ENCODE results near the gene MPZL1. TPM values are rescaled to one million over a fixed set of nuclear protein-coding genes. Genes with fewer than 3 reads are reported as not detected.

Gene MPZL1
- total and polyA plus RNA-seq, 4 experiments from 2014 or later: 5.4 to 15.8 (median 7.9) TPM

DNA sequence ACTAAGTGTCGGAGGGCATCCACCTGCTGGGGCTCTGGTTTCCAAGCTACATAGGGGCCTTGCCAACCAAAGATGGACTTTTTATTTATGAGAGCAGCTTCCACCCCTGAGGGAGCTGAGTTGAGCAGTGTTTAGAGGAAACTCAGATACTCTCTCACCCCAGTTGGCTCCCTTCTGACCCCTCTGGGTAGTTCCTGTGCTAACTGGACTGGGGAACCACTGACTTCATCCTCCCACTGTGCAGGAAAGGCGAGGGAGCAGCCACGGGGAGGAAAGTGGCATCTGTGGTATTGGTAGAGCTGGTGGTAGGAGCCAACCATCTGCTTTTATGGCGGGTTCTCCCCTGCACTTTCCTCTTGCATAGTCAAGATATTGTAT is 70.4 kb downstream of the MPZL1 start:
- H3K4me1 ChIP-seq (ENCODE audit: insufficient read depth, low read length): no peaks in the 10 kb centered on the region
- POLR2A ChIA-PET (ENCODE audit: partially characterized antibody): no interaction called here

DNA sequence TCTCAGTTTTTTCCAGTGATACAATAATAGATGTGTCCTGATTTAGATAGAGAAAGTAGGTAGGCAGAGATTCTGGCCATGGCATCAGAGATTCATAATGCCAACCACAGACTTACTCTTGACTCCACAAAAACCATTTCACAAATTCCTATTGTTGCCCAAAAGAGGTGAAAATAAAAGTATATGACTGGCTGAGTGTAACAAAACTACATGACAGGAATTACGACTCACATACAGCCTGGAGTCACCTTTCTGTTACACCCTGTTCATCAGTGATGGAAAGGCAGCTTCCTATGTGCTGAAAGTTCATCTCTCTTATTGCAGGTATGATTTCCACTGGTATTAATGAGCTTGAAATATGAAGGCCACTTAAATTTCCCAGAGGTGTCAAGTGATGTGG is 72.3 kb downstream of the MPZL1 start:
- H3K36me3 ChIP-seq (ENCODE audit: insufficient read depth, low read length): no peaks in the 10 kb centered on the region
- no peak overlapping the region for H3K4me3 ChIP-seq (ENCODE audit: low read length in 2 of 2)
- Mint-ChIP-seq H3K27me3 (no peaks in the 10 kb centered on the region), H3K4me3 (no peak overlapping the region), H3K4me1 (peaks cover 0 to 3% (median under 1%) of the 10 kb centered on the region in 4 donors), H3K9me3 (no peaks in the 10 kb centered on the region), H3K36me3 (no peaks in the 10 kb centered on the region), H3K27ac (no peak overlapping the region)
- intact Hi-C loops (cut with micrococcal nuclease): no loop called here
- H3K9me3 ChIP-seq (ENCODE audit: control insufficient read depth in 1 of 2, low read length in 2 of 2): no peaks in the 10 kb centered on the region
- ChIA-PET POLR2A (ENCODE audit: partially characterized antibody) (no interaction called here), CTCF (ENCODE audit: partially characterized antibody) (no interaction called here)
- no peaks in the 10 kb centered on the region for H3K4me1 ChIP-seq (ENCODE audit: insufficient read depth, low read length)
- no peak for DNase-seq
- no peak overlapping the region for H3K27ac ChIP-seq (ENCODE audit: low read depth, low read length)
- H3K27me3 ChIP-seq (ENCODE audit: insufficient read depth, low read length): no peaks in the 10 kb centered on the region

More for the DNA sequence above, 70.4 kb downstream of the MPZL1 start:
- no peaks in the 10 kb centered on the region for H3K27me3 Mint-ChIP-seq
- Histone ChIP-seq H3K27me3 (ENCODE audit: insufficient read depth, low read length) (no peaks in the 10 kb centered on the region), H3K4me3 (ENCODE audit: low read length in 2 of 2) (no peak overlapping the region), H3K36me3 (ENCODE audit: insufficient read depth, low read length) (no peaks in the 10 kb centered on the region), H3K27ac (ENCODE audit: low read depth, low read length) (no peak overlapping the region), H3K9me3 (ENCODE audit: control insufficient read depth in 1 of 2, low read length in 2 of 2) (no peaks in the 10 kb centered on the region)
- CTCF ChIA-PET (ENCODE audit: partially characterized antibody): interaction anchor here (3.5 kb wide), 1 partner anchor 8 kb away, joined by 14 read pairs; no protein-coding TSS in a partner anchor
- no peak overlapping the region for H3K27ac Mint-ChIP-seq
- peaks cover 0 to 3% (median under 1%) of the 10 kb centered on the region in 4 donors for H3K4me1 Mint-ChIP-seq
- H3K36me3 Mint-ChIP-seq: peaks cover 4 to 5% of the 10 kb centered on the region in 2 donors
- H3K9me3 Mint-ChIP-seq: no peaks in the 10 kb centered on the region
- no peak overlapping the region for H3K4me3 Mint-ChIP-seq
- no peak for DNase-seq
- intact Hi-C loops (cut with micrococcal nuclease): no loop called here

DNA sequence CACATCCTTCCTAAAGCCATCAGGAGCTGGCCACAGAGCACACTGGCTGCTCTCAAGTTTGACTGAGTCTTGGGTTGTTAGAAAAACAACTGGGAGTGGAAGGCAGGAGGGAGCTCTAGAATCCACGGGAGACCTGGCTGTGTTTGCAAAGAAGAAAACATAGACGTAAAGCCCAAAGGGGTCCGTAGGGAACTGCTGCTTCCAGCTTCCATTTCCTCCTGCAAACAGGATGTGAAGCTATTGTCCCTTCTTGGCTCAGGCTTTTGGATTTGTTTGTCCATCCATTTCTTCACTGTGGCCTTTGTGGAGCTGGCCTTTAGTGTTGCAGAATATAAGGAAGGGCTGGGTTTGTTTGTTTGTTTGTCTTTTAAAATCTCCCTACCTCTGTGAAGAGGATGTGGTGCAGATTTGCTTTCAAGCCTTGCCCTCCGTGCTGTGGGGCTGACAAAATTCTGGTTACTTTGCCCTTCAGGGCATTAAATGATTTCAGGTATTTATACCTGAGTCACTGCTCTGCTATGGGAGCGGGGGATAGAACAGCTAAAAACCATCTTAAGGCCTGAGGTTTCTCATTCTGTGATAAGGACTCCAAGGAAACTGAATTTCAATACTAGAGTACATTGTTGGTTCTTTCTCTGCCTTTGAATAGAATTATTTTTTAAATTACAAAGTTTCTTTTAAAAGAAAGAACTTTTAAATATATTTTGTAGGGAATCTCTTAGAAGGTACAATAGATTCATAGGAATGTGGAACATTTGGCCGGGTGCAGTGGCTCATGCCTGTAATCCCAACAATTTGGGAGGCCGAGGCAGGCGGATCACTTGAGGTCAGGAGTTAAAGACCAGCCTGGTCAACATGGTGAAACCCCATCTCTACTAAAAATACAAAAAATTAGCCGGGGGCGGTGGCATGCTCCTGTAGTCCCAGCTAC is 74.3 kb downstream of the MPZL1 start:
- no peak overlapping the region for H3K27ac ChIP-seq (ENCODE audit: low read depth, low read length)
- no peaks in the 10 kb centered on the region for H3K4me1 ChIP-seq (ENCODE audit: insufficient read depth, low read length)
- Mint-ChIP-seq H3K36me3 (no peaks in the 10 kb centered on the region), H3K27me3 (no peaks in the 10 kb centered on the region), H3K9me3 (no peaks in the 10 kb centered on the region), H3K27ac (no peak overlapping the region), H3K4me1 (peaks cover 0 to 3% (median under 1%) of the 10 kb centered on the region in 4 donors), H3K4me3 (no peak overlapping the region)
- DNase-seq: no peak
- no peak overlapping the region for H3K4me3 ChIP-seq (ENCODE audit: low read length in 2 of 2)
- intact Hi-C loops (cut with micrococcal nuclease): no loop called here
- no peaks in the 10 kb centered on the region for H3K27me3 ChIP-seq (ENCODE audit: insufficient read depth, low read length)
- no peaks in the 10 kb centered on the region for H3K9me3 ChIP-seq (ENCODE audit: control insufficient read depth in 1 of 2, low read length in 2 of 2)
- ChIA-PET CTCF (ENCODE audit: partially characterized antibody) (interaction anchor here (1.0 to 1.9 kb wide), 2 partner anchors 8 to 9 kb away, joined by 5 to 6 read pairs; no protein-coding TSS in a partner anchor), POLR2A (ENCODE audit: partially characterized antibody) (no interaction called here)
- no peaks in the 10 kb centered on the region for H3K36me3 ChIP-seq (ENCODE audit: insufficient read depth, low read length)

DNA sequence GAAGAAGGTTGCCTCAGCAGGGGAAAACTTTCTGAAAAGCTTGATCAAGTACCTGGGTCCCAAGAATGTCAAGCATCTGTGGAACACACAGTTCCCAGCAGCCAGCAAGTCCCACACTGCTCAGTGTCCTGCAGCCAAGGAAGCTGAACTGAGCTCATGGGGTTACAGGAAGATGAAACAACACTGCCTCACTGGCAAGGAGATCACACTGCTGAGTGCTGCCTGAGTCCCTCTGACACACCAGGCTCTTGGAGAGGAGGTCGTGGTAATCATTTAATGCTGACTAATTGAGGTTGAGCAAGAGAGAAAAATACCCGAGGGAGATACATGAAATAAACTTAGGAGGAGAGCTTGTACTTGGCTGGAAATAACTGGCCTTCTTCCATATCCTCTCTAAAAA is 75.2 kb downstream of the MPZL1 start:
- H3K9me3 Mint-ChIP-seq: no peaks in the 10 kb centered on the region
- ChIA-PET CTCF (ENCODE audit: partially characterized antibody) (interaction anchor here (1.2 to 1.9 kb wide), 2 partner anchors 10 to 11 kb away, joined by 6 read pairs; no protein-coding TSS in a partner anchor), POLR2A (ENCODE audit: partially characterized antibody) (no interaction called here)
- intact Hi-C loops (cut with micrococcal nuclease): no loop called here
- H3K27ac Mint-ChIP-seq: no peak overlapping the region
- Histone ChIP-seq H3K27ac (ENCODE audit: low read depth, low read length) (no peak overlapping the region), H3K4me1 (ENCODE audit: insufficient read depth, low read length) (no peaks in the 10 kb centered on the region), H3K4me3 (ENCODE audit: low read length in 2 of 2) (no peak overlapping the region), H3K27me3 (ENCODE audit: insufficient read depth, low read length) (no peaks in the 10 kb centered on the region), H3K9me3 (ENCODE audit: control insufficient read depth in 1 of 2, low read length in 2 of 2) (no peaks in the 10 kb centered on the region), H3K36me3 (ENCODE audit: insufficient read depth, low read length) (no peaks in the 10 kb centered on the region)
- no peak overlapping the region for H3K4me3 Mint-ChIP-seq
- H3K4me1 Mint-ChIP-seq: peaks cover 0 to 3% (median under 1%) of the 10 kb centered on the region in 4 donors
- H3K36me3 Mint-ChIP-seq: no peaks in the 10 kb centered on the region
- no peak for DNase-seq
- H3K27me3 Mint-ChIP-seq: no peaks in the 10 kb centered on the region

DNA sequence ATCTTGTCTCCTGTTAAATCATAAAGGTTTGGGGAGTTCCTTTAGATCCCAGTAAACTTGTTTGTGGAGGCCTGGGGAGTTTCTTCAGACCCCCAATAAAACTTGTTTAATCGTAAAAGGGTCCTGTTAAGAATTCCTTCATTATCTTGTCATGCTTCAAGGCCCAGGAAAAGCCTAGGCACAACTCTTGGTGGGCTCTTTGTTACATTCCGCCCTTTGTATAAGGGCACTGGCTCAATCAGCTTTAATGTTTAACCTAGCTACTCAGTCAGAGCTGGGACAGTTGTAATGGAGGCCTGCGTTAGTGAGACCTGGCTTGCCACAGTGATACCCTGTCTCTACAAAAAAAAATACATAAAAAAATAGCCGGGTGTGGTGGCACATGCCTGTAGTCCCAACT is 77.2 kb downstream of the MPZL1 start:
- Mint-ChIP-seq H3K27ac (no peak overlapping the region), H3K9me3 (no peaks in the 10 kb centered on the region), H3K4me3 (no peak overlapping the region), H3K27me3 (no peaks in the 10 kb centered on the region), H3K36me3 (no peaks in the 10 kb centered on the region), H3K4me1 (peaks cover 7 to 11% (median 9%) of the 10 kb centered on the region in 4 donors)
- Histone ChIP-seq H3K27me3 (ENCODE audit: insufficient read depth, low read length) (no peaks in the 10 kb centered on the region), H3K36me3 (ENCODE audit: insufficient read depth, low read length) (no peaks in the 10 kb centered on the region), H3K4me1 (ENCODE audit: insufficient read depth, low read length) (peaks cover 9% of the 10 kb centered on the region), H3K4me3 (ENCODE audit: low read length in 2 of 2) (no peak overlapping the region), H3K9me3 (ENCODE audit: control insufficient read depth in 1 of 2, low read length in 2 of 2) (no peaks in the 10 kb centered on the region), H3K27ac (ENCODE audit: low read depth, low read length) (no peak overlapping the region)
- ChIA-PET CTCF (ENCODE audit: partially characterized antibody) (interaction anchor here (1.0 to 1.1 kb wide), 2 partner anchors 10 to 283 kb away, joined by 3 read pairs; no protein-coding TSS in a partner anchor), POLR2A (ENCODE audit: partially characterized antibody) (no interaction called here)
- intact Hi-C loops (cut with micrococcal nuclease): no loop called here
- DNase-seq: no peak

DNA sequence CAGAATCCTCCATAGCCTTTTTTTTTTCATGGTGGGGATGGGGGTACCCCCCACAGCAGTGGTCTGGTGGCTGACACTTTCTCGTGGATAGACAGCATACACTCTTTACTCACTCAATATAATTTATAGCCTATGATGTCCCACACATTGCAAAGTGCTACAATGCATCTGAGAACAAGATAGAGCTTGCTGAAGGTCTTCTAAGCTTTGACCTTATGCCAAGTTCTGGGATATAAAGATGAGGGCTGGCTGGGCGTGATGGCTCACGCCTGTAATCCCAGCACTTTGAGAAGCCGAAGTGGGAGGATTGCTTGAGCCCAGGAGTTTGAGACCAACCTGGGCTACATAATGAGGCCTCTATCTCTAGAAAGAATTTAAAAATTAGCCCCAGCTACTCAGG is 78.0 kb downstream of the MPZL1 start:
- H3K27me3 Mint-ChIP-seq: no peaks in the 10 kb centered on the region
- peaks cover 13 to 19% (median 16%) of the 10 kb centered on the region in 4 donors for H3K4me1 Mint-ChIP-seq
- H3K27ac Mint-ChIP-seq: no peak overlapping the region
- H3K9me3 Mint-ChIP-seq: no peaks in the 10 kb centered on the region
- peaks cover 17% of the 10 kb centered on the region for H3K4me1 ChIP-seq (ENCODE audit: insufficient read depth, low read length)
- ChIA-PET POLR2A (ENCODE audit: partially characterized antibody) (no interaction called here), CTCF (ENCODE audit: partially characterized antibody) (interaction anchor here (1.1 to 2.3 kb wide), 2 partner anchors 9 to 282 kb away, joined by 3 to 14 read pairs; no protein-coding TSS in a partner anchor)
- H3K4me3 ChIP-seq (ENCODE audit: low read length in 2 of 2): no peak overlapping the region
- no peak for DNase-seq
- H3K27me3 ChIP-seq (ENCODE audit: insufficient read depth, low read length): no peaks in the 10 kb centered on the region
- no peak overlapping the region for H3K27ac ChIP-seq (ENCODE audit: low read depth, low read length)
- H3K4me3 Mint-ChIP-seq: no peak overlapping the region
- no peaks in the 10 kb centered on the region for H3K36me3 ChIP-seq (ENCODE audit: insufficient read depth, low read length)
- H3K36me3 Mint-ChIP-seq: no peaks in the 10 kb centered on the region
- no peaks in the 10 kb centered on the region for H3K9me3 ChIP-seq (ENCODE audit: control insufficient read depth in 1 of 2, low read length in 2 of 2)
- intact Hi-C loops (cut with micrococcal nuclease): no loop called here

DNA sequence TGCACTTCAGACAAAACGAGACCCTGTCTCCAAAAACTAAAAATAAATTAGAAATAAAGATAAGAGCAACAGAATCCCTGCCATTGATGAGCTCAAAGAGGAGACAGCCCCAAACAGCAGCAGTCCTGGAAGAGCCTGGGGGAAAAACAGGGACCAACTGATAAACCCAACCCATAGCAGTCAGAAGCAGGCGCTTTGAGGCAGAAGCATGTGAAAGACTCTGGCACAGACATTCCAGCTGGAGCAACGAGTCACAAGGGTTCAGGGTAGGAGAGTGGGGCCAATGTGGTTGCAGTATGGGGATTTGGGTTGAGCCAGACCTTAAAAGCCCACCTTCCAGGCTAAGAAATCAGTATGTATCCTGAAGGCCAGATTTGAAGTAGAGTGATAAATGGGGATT is 78.5 kb downstream of the MPZL1 start:
- no peak overlapping the region for H3K27ac Mint-ChIP-seq
- Histone ChIP-seq H3K27me3 (ENCODE audit: insufficient read depth, low read length) (no peaks in the 10 kb centered on the region), H3K36me3 (ENCODE audit: insufficient read depth, low read length) (no peaks in the 10 kb centered on the region), H3K4me1 (ENCODE audit: insufficient read depth, low read length) (peaks cover 22% of the 10 kb centered on the region), H3K9me3 (ENCODE audit: control insufficient read depth in 1 of 2, low read length in 2 of 2) (no peaks in the 10 kb centered on the region), H3K27ac (ENCODE audit: low read depth, low read length) (no peak overlapping the region), H3K4me3 (ENCODE audit: low read length in 2 of 2) (no peak overlapping the region)
- no peaks in the 10 kb centered on the region for H3K36me3 Mint-ChIP-seq
- H3K4me1 Mint-ChIP-seq: peaks cover 18 to 24% (median 21%) of the 10 kb centered on the region in 4 donors
- no peaks in the 10 kb centered on the region for H3K9me3 Mint-ChIP-seq
- DNase-seq: no peak
- no peaks in the 10 kb centered on the region for H3K27me3 Mint-ChIP-seq
- no peak overlapping the region for H3K4me3 Mint-ChIP-seq
- POLR2A ChIA-PET (ENCODE audit: partially characterized antibody): interaction anchor here (1.8 kb wide), 1 partner anchor 84 kb away, joined by 7 read pairs; no protein-coding TSS in a partner anchor
- CTCF ChIA-PET (ENCODE audit: partially characterized antibody): interaction anchor here (1.2 to 2.3 kb wide), 3 partner anchors 9 to 200 kb away, joined by 3 to 14 read pairs (median 3); no protein-coding TSS in a partner anchor
- intact Hi-C loops (cut with micrococcal nuclease): no loop called here
